ENCODE results near the gene SFTPA2. TPM values are rescaled to one million over a fixed set of nuclear protein-coding genes. Genes with fewer than 3 reads are reported as not detected.
A peak's percentile ranks its signal among the peaks of the same experiment; 100 is the strongest.
"Not testable (repeated sequence)": the region's sequence is repeated elsewhere in the genome, so short reads cannot be mapped to it uniquely, and the experiment has no call there.

Gene SFTPA2
- total and polyA plus RNA-seq, 2 of the 4 experiments (the other 2 are of a cell fraction): not detected

- peak; percentile 57 for TF ChIP-seq MAFK (IDR thresholded peaks at IDR 0.05; ENCODE audit: low read depth, low read length)
- no peak for TF ChIP-seq FOS (IDR thresholded peaks at IDR 0.05; ENCODE audit: low read depth, low read length)
- WGBS, 2 experiments (ENCODE audit: extremely low coverage in 2 of 2, insufficient read length in 1 of 2): no CpG with 5 or more reads among the region's 2 CpGs
- no peak overlapping the region for H3K56ac ChIP-seq (ENCODE audit: extremely low read depth, insufficient read depth, low read length)
- no peak overlapping the region for H4K91ac ChIP-seq (ENCODE audit: insufficient read depth, low read depth, low read length)
- DNase-seq (no peak), ATAC-seq (ENCODE audit: low read depth) (no peak)
- no peak overlapping the region for H3K14ac ChIP-seq (replicated peaks; ENCODE audit: low read depth, low read length)
- no peaks in the 10 kb centered on the region for H3K36me3 ChIP-seq (ENCODE audit: control insufficient read depth, insufficient read depth, low read length)
- H3K4me2 ChIP-seq (ENCODE audit: low read depth, low read length): no peak overlapping the region
- no peak overlapping the region for H3K4me3 ChIP-seq (ENCODE audit: insufficient read depth, low read depth, low read length)
- H2AFZ ChIP-seq (replicated peaks; ENCODE audit: low read length, poor library complexity): no peak overlapping the region
- no peak overlapping the region for H2BK5ac ChIP-seq (ENCODE audit: low read depth, low read length, poor library complexity, severe bottlenecking)
- ChIA-PET CTCF (no interaction called here), POLR2A (ENCODE audit: unreplicated experiment) (no interaction called here)
- no peak overlapping the region for H2BK20ac ChIP-seq (ENCODE audit: low read depth, low read length)
- no peak overlapping the region for H2AK9ac ChIP-seq (replicated peaks; ENCODE audit: low read depth, low read length, poor library complexity)
- H3K27me3 ChIP-seq (ENCODE audit: control insufficient read depth, insufficient read depth, low read length): peaks cover 10% of the 10 kb centered on the region
- no peak overlapping the region for H3K23ac ChIP-seq (ENCODE audit: low read depth, low read length)
- no peak overlapping the region for H3K9ac ChIP-seq (ENCODE audit: low read depth, low read length)
- H2BK120ac ChIP-seq (ENCODE audit: low read depth, low read length): no peak overlapping the region
- H3K4me1 ChIP-seq (ENCODE audit: control insufficient read depth, insufficient read depth, low read length): no peaks in the 10 kb centered on the region
- BruUV-seq (replicated peaks): no TSS peak
- dilution Hi-C loops (cut with HindIII; ENCODE audit: low sequenced_read_pairs, unreplicated experiment): no loop called here
- no peaks in the 10 kb centered on the region for H4K20me1 ChIP-seq (ENCODE audit: insufficient read depth, low read length)
- no peak overlapping the region for H3K4ac ChIP-seq (ENCODE audit: low read depth, low read length)
- H3K9me3 ChIP-seq (ENCODE audit: control insufficient read depth, insufficient read depth, low read length): no peaks in the 10 kb centered on the region
- intact Hi-C loops (cut with micrococcal nuclease): no loop called here
- in situ Hi-C loops (cut with MboI; ENCODE audit: low sequenced_read_pairs): no loop called here
- no peak overlapping the region for H2BK15ac ChIP-seq (ENCODE audit: low read depth, low read length)
- no peak overlapping the region for H3K18ac ChIP-seq (ENCODE audit: low read depth, low read length)
- H2AK5ac ChIP-seq (ENCODE audit: low read depth, low read length): no peak overlapping the region
- H4K8ac ChIP-seq (ENCODE audit: low read depth in 2 of 2, low read length in 2 of 2): no peak overlapping the region
- no peak overlapping the region for H4K5ac ChIP-seq (ENCODE audit: low read depth, low read length)
- H3K9me1 ChIP-seq (ENCODE audit: insufficient read depth, low read length): no peaks in the 10 kb centered on the region
- no peaks in the 10 kb centered on the region for H3K79me1 ChIP-seq (ENCODE audit: low read depth in 1 of 2, low read length in 2 of 2)
- H3K27ac ChIP-seq (ENCODE audit: insufficient read depth, low read length): no peak overlapping the region
Observed at GRCh38 chr10:79579361-79579760, 19.2 kb upstream of the SFTPA2 start.

GRCh38 chr10:79570624-79571023 lies 10.4 kb upstream of the SFTPA2 start:
- H2AK5ac ChIP-seq (ENCODE audit: low read depth, low read length); H2BK5ac ChIP-seq (ENCODE audit: low read depth, low read length, poor library complexity, severe bottlenecking); H3K9me3 ChIP-seq (ENCODE audit: control insufficient read depth, insufficient read depth, low read length); H3K23ac ChIP-seq (ENCODE audit: low read depth, low read length); H2BK20ac ChIP-seq (ENCODE audit: low read depth, low read length); BruUV-seq (replicated peaks); ATAC-seq (ENCODE audit: low read depth); H3K56ac ChIP-seq (ENCODE audit: extremely low read depth, insufficient read depth, low read length); H3K4me2 ChIP-seq (ENCODE audit: low read depth, low read length); dilution Hi-C loops (cut with HindIII; ENCODE audit: low sequenced_read_pairs, unreplicated experiment); H3K4me1 ChIP-seq (ENCODE audit: control insufficient read depth, insufficient read depth, low read length); H3K27ac ChIP-seq (ENCODE audit: insufficient read depth, low read length); H3K4ac ChIP-seq (ENCODE audit: low read depth, low read length); H3K4me3 ChIP-seq (ENCODE audit: insufficient read depth, low read depth, low read length); H3K9me1 ChIP-seq (ENCODE audit: insufficient read depth, low read length); H2BK120ac ChIP-seq (ENCODE audit: low read depth, low read length); H4K5ac ChIP-seq (ENCODE audit: low read depth, low read length); H2BK15ac ChIP-seq (ENCODE audit: low read depth, low read length); DNase-seq; H4K8ac ChIP-seq (ENCODE audit: low read depth in 2 of 2, low read length in 2 of 2); H3K79me1 ChIP-seq (ENCODE audit: low read depth in 1 of 2, low read length in 2 of 2); H3K27me3 ChIP-seq (ENCODE audit: control insufficient read depth, insufficient read depth, low read length); H4K20me1 ChIP-seq (ENCODE audit: insufficient read depth, low read length); H3K14ac ChIP-seq (replicated peaks; ENCODE audit: low read depth, low read length); H4K91ac ChIP-seq (ENCODE audit: insufficient read depth, low read depth, low read length); H3K9ac ChIP-seq (ENCODE audit: low read depth, low read length); H2AFZ ChIP-seq (replicated peaks; ENCODE audit: low read length, poor library complexity); CTCF ChIA-PET; H3K18ac ChIP-seq (ENCODE audit: low read depth, low read length); H3K36me3 ChIP-seq (ENCODE audit: control insufficient read depth, insufficient read depth, low read length); H2AK9ac ChIP-seq (replicated peaks; ENCODE audit: low read depth, low read length, poor library complexity); intact Hi-C loops (cut with micrococcal nuclease): not testable (repeated sequence)
- POLR2A ChIA-PET (ENCODE audit: unreplicated experiment): interaction anchor here (0.6 kb wide), 1 partner anchor 282 kb away, joined by 4 read pairs; no protein-coding TSS in a partner anchor
- in situ Hi-C loops (cut with MboI; ENCODE audit: low sequenced_read_pairs): loop anchor here (25.0 kb wide), 1 partner anchor 692 kb away; no protein-coding TSS in a partner anchor
- 63% methylated on average over 5 of the region's 6 CpGs; no CpG with 5 or more reads in 1 of the 2 experiments for WGBS, 2 experiments (ENCODE audit: extremely low coverage in 2 of 2, insufficient read length in 1 of 2)
